ENCODE measurements around the gene PMS2. TPM values are rescaled to one million over a fixed set of nuclear protein-coding genes. Genes with fewer than 3 reads are reported as not detected.

The PMS2 gene
- total and polyA plus RNA-seq, 7 donors, result 3.4 to 11.1 (median 5.6) TPM

DNA sequence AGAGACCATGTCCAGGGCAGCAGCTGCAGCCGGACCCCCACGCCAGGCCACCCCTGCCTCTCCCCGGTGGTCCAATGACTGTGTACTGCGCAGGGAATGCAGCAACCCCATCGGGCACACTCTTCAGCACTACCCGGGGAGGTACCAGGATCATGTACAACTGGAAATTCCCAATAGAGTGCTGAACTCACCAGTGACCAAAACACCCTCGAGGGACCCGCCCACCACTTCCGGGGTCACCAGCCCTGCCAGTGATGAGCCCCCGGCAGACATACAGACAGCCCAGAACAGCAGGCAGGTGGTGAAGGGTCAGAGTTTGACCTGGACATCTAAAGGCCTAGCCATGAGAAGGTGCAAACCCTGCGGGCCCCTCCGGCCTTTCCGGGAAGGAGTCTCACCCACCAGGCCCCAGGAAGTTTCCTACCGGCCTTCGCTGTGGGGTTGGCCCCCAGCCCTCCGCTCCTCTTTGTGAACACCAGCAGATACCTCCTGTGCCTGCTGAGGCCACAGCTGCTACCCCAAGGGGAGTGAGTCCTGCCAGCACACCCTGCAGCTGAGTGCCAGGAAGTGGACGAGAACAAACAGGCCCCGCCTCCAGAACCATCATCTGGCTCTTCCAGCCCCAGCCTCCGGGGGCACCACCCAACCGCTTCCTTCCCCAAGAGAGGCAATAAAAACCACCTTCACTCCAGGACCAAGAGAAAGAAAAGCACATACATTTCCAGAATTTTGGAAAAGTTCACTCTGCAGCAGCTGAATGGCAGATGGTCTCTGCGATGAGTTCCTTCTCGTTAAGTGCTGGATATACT, 17.4 kb upstream of the PMS2 start:
- ATAC-seq (peak; percentile 88 to 97 (median 96)), DNase-seq (peak; percentile 78 to 91)
- H3K27ac ChIP-seq, result peak overlapping the region; percentile 73
- TF ChIP-seq CTCF (IDR thresholded peaks at IDR 0.05), result no peak
- intact Hi-C loops (cut with DNase I), result no loop called here
- 49 to 76% (median 66%) methylated on average over 22 of the region's 22 CpGs for WGBS, 3 donors
- H3K36me3 ChIP-seq (ENCODE audit: insufficient read depth in 1 of 2, low read depth in 1 of 2), result peaks cover 9 to 89% of the 10 kb centered on the region in 2 donors
- peaks cover 8% of the 10 kb centered on the region for H3K4me1 ChIP-seq
- H3K27me3 ChIP-seq (ENCODE audit: insufficient read depth in 3 of 3, low read length in 2 of 3), result no peaks in the 10 kb centered on the region
- H3K9me3 ChIP-seq, result no peaks in the 10 kb centered on the region
- peak overlapping the region; percentile 44 for H3K4me3 ChIP-seq

DNA sequence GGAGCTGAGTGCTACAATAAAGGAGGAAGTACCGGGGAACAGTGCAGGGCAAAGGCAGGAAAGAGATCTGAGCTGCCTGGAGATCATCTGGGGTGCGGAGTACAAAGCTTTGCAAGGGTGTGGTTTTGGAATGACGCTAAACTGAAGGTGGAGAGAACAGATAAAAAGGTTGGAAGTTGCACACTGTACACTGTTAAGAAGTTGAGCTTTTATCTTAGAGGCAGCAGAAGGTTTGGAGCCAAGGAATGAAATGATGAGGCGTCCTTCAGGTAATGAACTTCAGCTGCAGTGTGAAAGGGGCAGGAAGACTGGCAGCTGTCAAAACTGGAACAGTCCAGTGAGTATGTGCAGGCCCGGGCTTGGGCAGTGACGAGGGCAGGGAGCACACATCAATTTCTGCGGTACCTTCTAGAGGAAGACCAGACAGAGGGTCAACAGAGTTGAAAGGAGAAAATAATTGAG, 15.2 kb upstream of the PMS2 start:
- DNase-seq (no peak), ATAC-seq (no peak)
- no peak for TF ChIP-seq CTCF (IDR thresholded peaks at IDR 0.05)
- H3K4me1 ChIP-seq, result peaks cover 8% of the 10 kb centered on the region
- peaks cover 14 to 100% of the 10 kb centered on the region in 2 donors for H3K36me3 ChIP-seq (ENCODE audit: insufficient read depth in 1 of 2, low read depth in 1 of 2)
- H3K27ac ChIP-seq, result no peak overlapping the region
- H3K9me3 ChIP-seq, result no peaks in the 10 kb centered on the region
- H3K4me3 ChIP-seq, result no peak overlapping the region
- H3K27me3 ChIP-seq (ENCODE audit: insufficient read depth in 3 of 3, low read length in 2 of 3), result no peaks in the 10 kb centered on the region
- 85 to 92% (median 92%) methylated on average over 7 of the region's 7 CpGs for WGBS, 3 donors
- intact Hi-C loops (cut with DNase I), result no loop called here

DNA sequence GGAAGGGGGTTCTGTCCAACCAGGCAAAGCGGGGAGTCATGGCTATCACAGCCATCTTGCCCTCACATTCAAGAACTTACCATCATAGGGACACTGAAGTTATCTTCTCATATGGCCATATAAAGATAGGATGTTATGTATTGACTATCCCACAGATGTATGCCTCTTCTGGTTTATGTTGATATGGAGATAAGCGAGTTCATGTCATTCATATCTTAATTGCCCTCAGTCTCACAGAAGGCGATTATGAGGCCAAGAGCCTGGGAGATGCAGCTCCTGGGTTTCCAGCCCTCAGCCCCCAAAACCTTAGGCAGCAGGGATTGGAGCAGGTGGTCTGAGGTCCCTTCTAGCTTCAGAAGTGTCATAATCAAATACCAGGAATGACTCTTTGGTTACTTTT, 13.9 kb upstream of the PMS2 start:
- 93 to 95% (median 95%) methylated on average over 3 of the region's 3 CpGs for WGBS, 3 donors

GRCh38 chr7:6020371-6021286, 11.8 kb upstream of the PMS2 start:
- no peak for TF ChIP-seq CTCF (IDR thresholded peaks at IDR 0.05)
- no peak overlapping the region for H3K4me3 ChIP-seq
- H3K36me3 ChIP-seq (ENCODE audit: insufficient read depth in 1 of 2, low read depth in 1 of 2), result peaks cover 16 to 99% of the 10 kb centered on the region in 2 donors
- no peak overlapping the region for H3K27ac ChIP-seq
- 83 to 91% (median 89%) methylated on average over 11 of the region's 11 CpGs for WGBS, 3 donors
- no peak for ATAC-seq
- DNase-seq, result no peak
- H3K9me3 ChIP-seq, result no peaks in the 10 kb centered on the region
- H3K27me3 ChIP-seq (ENCODE audit: insufficient read depth in 3 of 3, low read length in 2 of 3), result no peaks in the 10 kb centered on the region
- intact Hi-C loops (cut with DNase I), result no loop called here
- peaks cover 18% of the 10 kb centered on the region for H3K4me1 ChIP-seq

More for the DNA sequence above, 13.9 kb upstream of the PMS2 start:
- no peak for DNase-seq
- H3K4me1 ChIP-seq, result peaks cover 8% of the 10 kb centered on the region
- H3K36me3 ChIP-seq (ENCODE audit: insufficient read depth in 1 of 2, low read depth in 1 of 2), result peaks cover 16 to 100% of the 10 kb centered on the region in 2 donors
- no peak overlapping the region for H3K27ac ChIP-seq
- ATAC-seq, result no peak
- H3K27me3 ChIP-seq (ENCODE audit: insufficient read depth in 3 of 3, low read length in 2 of 3), result no peaks in the 10 kb centered on the region
- intact Hi-C loops (cut with DNase I), result no loop called here
- no peaks in the 10 kb centered on the region for H3K9me3 ChIP-seq
- TF ChIP-seq CTCF (IDR thresholded peaks at IDR 0.05), result no peak
- H3K4me3 ChIP-seq, result no peak overlapping the region
